Esophagus (tissue), 2 donors: Measurements from ENCODE around the gene SASH1. TPM values are rescaled to one million over a fixed set of nuclear protein-coding genes. Genes with fewer than 3 reads are reported as not detected.

Experiments used
- H3K27ac ChIP-seq, 2 donors: one replicate each; pipeline ENCODE4 v1.5.1; 2013; ENCODE audit warnings: low read depth in 2 of 2, mild to moderate bottlenecking in 2 of 2, inconsistent platforms in 1 of 2, low read length in 1 of 2, moderate library complexity in 1 of 2
- H3K27me3 ChIP-seq, 2 donors: one replicate each; pipeline ENCODE4 v1.6.1; 2013; ENCODE audit warnings: low read length in 2 of 2, control low read depth in 1 of 2, mild to moderate bottlenecking in 1 of 2; ENCODE audit not compliant: insufficient read depth in 2 of 2, control insufficient read depth in 1 of 2
- H3K36me3 ChIP-seq, 2 donors: one replicate each; pipeline ENCODE4 v1.6.1; 2013; ENCODE audit warnings: low read length in 1 of 2; ENCODE audit not compliant: control insufficient read depth in 2 of 2, insufficient read depth in 2 of 2
- H3K4me1 ChIP-seq, 2 donors: one replicate each; pipeline ENCODE4 v1.6.1; 2013; ENCODE audit warnings: low read length in 1 of 2; ENCODE audit not compliant: control insufficient read depth in 2 of 2, insufficient read depth in 2 of 2
- H3K4me3 ChIP-seq, 2 donors: one replicate each; pipeline ENCODE4 v1.5.1; 2013; ENCODE audit warnings: low read length in 2 of 2, mild to moderate bottlenecking in 2 of 2, low read depth in 1 of 2, moderate library complexity in 1 of 2
- H3K9me3 ChIP-seq, 2 donors: one replicate each; pipeline ENCODE4 v1.6.1; 2013; ENCODE audit warnings: mild to moderate bottlenecking in 2 of 2, low read depth in 1 of 2, low read length in 1 of 2, moderate library complexity in 1 of 2; ENCODE audit not compliant: control insufficient read depth in 2 of 2, insufficient read depth in 1 of 2
- WGBS, 2 donors: extraction: QIAGEN DNeasy Blood & Tissue Kit; methylation state at CpG; one replicate each; pipeline ENCODE4 v1.1.7; 2013; 5-methylcytosine and 5-hydroxymethylcytosine counted together
- polyA plus RNA-seq, 2 donors: library from polyadenylated mRNA; stranded (reverse); fragments of 200-250 nt; gene quantifications; one replicate each; pipeline ENCODE4 v1.2.3, GENCODE V29; 2013
- donor health status: healthy with polysubstance abuse.
- donor health status: Bipolar disorder and iron deficiency.

Gene SASH1
- polyA plus RNA-seq, 2 donors = 29.6 to 59.0 TPM

DNA sequence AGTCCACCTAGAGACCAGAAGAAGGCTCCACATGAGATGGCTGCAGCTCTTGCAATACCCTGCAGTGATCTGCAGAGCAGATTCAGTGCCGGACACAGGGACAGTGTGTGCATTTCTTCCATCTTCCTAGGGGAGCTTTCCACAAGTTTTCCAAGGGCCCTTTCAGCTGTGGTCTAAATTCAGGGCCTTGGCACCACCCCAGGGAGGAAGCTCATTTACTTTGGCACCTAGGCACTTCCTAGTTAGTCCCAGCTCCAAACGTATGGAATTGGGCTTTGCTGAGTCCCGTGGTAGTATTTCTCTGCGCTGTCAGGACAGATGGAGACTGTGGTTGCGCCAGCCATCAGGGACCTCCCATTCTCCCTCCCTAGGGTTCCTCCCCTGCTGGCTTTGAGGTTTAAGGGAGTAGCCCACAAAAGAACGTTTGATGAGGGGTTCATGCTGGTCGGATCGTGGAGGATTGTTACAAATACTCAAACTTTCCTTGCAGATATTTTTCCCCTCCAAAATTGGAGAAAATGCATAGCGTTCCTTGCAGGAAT lies 221.9 kb downstream of the SASH1 start:
- H3K4me1 ChIP-seq = no peaks in the 10 kb centered on the region
- no peak overlapping the region for H3K4me3 ChIP-seq
- H3K27me3 ChIP-seq = no peaks in the 10 kb centered on the region
- H3K36me3 ChIP-seq = no peaks in the 10 kb centered on the region
- H3K9me3 ChIP-seq = no peaks in the 10 kb centered on the region
- H3K27ac ChIP-seq = no peak overlapping the region
- 82 to 84% methylated on average over 9 of the region's 9 CpGs for WGBS, 2 donors

DNA sequence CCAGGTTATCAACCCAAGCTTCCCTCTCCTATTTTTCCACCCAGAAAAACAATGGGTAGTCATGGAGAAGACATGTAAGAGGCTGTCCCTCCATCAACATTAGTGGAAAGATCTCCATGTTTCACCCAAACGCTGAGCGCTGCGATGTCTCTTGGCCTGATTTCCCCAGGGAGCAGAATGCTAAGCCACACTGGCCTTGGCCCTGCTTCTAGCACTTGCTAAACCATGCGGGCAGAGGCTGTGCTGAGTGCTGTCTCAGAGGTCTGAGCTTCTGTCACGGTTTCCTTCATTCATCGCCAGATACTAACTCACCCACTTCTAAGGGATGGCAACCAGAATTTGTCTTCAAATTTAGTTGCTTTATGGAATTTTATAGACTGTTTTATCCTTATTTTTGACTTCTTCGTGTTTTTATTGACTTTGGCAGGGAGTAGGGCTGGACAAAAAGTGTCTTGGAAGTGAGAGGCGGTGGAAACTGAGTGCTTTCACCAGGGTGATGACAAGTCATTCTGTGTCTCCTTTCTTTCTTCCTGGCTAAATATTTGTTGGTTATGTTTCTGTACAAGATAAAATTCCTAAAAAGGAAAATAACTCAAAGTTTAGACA lies 222.8 kb downstream of the SASH1 start:
- Histone ChIP-seq H3K27ac (no peak overlapping the region), H3K9me3 (no peaks in the 10 kb centered on the region), H3K36me3 (no peaks in the 10 kb centered on the region), H3K27me3 (no peaks in the 10 kb centered on the region), H3K4me1 (no peaks in the 10 kb centered on the region), H3K4me3 (no peak overlapping the region)
- 84 to 86% methylated on average over 8 of the region's 8 CpGs for WGBS, 2 donors

DNA sequence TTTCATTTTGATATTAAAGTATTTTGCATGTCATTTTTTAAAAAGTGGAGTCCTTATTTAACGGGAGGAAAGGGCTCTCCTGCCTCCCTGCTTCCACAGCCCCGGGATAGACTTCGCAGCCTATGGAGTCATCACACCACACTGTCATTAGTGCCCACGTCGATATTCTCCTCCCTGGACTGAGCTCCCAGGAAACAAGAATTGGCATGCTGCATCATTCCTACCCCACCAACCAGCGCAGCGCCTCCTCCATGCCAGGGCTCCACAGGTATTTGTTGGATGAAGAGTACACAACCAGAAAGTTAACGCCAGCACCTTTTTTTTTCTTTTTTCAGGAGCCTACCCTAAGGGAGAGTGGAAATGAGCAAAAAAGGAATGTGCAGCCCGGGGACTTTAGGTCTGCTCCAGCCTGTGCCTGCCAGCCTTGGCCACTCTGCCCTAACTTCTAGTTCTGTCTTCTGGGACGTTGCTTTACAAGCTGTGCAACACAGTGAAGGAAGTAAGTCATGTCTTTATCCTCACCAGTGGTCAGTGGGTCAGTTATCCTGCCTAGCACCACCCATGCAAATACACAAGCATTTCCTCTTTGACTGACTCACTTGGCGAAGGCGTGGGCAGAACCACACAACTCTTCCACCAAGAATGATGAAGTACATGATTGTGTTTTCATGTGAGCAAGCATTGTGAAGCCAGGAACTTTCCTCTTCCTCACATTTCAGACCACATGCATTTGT lies 223.5 kb downstream of the SASH1 start:
- H3K36me3 ChIP-seq = no peaks in the 10 kb centered on the region
- WGBS, 2 donors = 65 to 75% methylated on average over 12 of the region's 12 CpGs
- no peaks in the 10 kb centered on the region for H3K9me3 ChIP-seq
- H3K27ac ChIP-seq = no peak overlapping the region
- H3K27me3 ChIP-seq = no peaks in the 10 kb centered on the region
- no peaks in the 10 kb centered on the region for H3K4me1 ChIP-seq
- H3K4me3 ChIP-seq = no peak overlapping the region

DNA sequence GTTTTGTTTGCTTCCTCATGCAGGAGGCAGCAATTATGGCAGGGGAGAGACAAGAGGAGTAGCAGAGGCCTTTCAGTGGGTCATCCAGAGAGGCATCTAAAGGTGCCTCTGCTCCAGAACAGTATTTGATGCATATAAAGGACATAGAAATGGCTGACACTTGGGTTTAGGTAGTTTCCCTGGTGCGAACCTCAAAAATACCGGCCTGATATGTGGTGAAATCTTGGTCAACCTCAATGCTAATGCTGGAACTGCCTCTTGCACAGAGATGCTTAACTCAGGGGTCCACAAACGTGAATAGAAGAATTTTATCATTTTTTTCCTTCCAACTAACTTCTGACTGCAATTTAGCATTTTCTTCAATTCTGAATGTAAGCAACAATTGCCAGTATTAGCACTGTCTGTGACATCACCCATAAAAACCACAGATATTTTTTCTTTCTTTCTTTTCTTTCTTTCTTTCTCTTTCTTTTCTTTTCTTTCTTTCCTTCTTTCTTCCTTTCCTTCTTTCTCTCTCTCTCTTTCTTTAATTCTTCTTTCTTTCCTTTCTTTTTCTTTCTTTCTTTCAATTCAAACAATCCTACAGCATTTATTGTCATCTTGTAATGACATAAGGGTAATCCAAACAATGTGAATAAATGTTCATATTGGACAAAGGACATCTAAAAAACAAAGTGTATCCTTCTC lies 224.2 kb downstream of the SASH1 start:
- H3K36me3 ChIP-seq = no peaks in the 10 kb centered on the region
- H3K4me1 ChIP-seq = no peaks in the 10 kb centered on the region
- H3K9me3 ChIP-seq = no peaks in the 10 kb centered on the region
- no peak overlapping the region for H3K27ac ChIP-seq
- 76 to 82% methylated on average over 3 of the region's 3 CpGs for WGBS, 2 donors
- H3K27me3 ChIP-seq = peaks cover 0 to 4% of the 10 kb centered on the region in 2 donors
- H3K4me3 ChIP-seq = no peak overlapping the region

DNA sequence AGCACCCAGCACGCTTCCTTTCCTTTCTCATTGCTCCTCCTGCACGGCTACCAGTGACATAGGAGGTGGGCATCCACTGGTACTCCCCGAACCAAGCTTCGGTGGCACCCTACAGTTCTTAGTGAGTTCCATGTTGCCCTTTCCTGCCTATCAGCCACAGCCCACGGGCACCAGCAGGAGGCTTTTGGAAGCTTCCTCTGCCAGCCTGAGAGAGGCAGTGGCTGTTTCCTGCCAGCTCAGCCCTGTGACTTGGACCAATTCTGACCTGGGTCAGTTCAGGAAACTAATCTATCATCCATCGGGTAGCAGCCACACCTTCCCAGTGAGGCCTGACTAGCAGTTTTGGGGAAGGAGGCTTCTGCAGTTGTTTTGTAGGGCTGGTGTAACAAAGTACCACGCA lies 227.8 kb downstream of the SASH1 start:
- 72 to 74% methylated on average over 7 of the region's 7 CpGs for WGBS, 2 donors
- Histone ChIP-seq H3K4me1 (no peaks in the 10 kb centered on the region), H3K4me3 (no peak overlapping the region), H3K27ac (no peak overlapping the region), H3K36me3 (peaks cover 0 to 2% of the 10 kb centered on the region in 2 donors), H3K9me3 (no peaks in the 10 kb centered on the region), H3K27me3 (peaks cover 0 to 4% of the 10 kb centered on the region in 2 donors)

DNA sequence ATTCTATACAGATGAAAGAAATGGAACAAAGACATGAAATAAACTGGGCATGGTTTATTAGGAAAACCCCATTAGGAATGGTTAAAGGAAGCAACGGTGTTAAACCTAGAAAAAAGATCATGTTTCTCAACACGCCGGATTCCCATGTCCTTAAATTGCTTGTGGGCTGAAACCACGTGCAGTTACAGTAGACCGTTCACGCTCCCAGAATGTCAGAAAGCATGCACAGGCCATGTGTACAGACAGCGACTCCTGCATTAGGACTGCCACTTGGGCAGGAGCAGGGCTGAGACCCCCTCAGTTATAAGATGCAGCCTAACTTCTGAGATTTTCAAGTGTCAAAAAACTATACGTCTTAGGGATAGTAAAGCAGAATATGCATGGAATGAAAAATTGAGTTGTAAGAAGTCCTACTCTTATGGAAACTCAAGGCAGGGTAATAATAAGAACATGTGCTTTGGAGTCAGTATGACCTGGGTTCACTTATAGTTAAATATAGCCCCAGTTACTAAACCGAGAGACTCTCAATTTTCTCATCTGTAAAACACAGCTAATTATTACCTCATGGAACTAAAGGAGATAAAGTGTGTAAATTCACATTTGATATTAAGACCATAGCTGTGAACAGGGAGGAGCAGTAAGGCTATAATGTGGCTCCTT lies 230.2 kb downstream of the SASH1 start:
- Histone ChIP-seq H3K4me1 (no peaks in the 10 kb centered on the region), H3K9me3 (no peaks in the 10 kb centered on the region), H3K36me3 (peaks cover 0 to 2% of the 10 kb centered on the region in 2 donors), H3K27me3 (peaks cover 0 to 4% of the 10 kb centered on the region in 2 donors), H3K4me3 (no peak overlapping the region), H3K27ac (no peak overlapping the region)
- 85 to 89% methylated on average over 9 of the region's 9 CpGs for WGBS, 2 donors

DNA sequence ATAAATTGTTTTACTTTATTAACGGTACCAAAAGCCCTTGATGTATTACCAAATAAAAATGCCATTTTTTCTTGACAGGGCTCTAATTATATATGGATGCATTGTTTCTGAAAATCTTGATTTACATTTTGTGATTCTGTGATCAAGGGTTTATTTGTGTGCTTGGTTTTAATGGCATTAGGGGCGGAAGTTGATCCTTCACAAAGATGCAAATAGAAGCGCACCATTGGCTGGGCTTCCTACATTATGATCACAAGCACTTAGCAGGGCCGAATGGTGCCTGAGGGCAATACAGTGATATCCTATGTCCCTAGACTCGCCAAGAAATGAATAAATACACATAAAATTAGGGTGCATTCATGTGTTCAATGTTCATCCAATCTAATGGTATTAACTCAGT lies 231.3 kb downstream of the SASH1 start:
- Histone ChIP-seq H3K27ac (no peak overlapping the region), H3K9me3 (no peaks in the 10 kb centered on the region), H3K27me3 (peaks cover 0 to 4% of the 10 kb centered on the region in 2 donors), H3K4me1 (no peaks in the 10 kb centered on the region), H3K4me3 (no peak overlapping the region), H3K36me3 (peaks cover 0 to 2% of the 10 kb centered on the region in 2 donors)
- WGBS, 2 donors = 82 to 84% methylated on average over 5 of the region's 5 CpGs

DNA sequence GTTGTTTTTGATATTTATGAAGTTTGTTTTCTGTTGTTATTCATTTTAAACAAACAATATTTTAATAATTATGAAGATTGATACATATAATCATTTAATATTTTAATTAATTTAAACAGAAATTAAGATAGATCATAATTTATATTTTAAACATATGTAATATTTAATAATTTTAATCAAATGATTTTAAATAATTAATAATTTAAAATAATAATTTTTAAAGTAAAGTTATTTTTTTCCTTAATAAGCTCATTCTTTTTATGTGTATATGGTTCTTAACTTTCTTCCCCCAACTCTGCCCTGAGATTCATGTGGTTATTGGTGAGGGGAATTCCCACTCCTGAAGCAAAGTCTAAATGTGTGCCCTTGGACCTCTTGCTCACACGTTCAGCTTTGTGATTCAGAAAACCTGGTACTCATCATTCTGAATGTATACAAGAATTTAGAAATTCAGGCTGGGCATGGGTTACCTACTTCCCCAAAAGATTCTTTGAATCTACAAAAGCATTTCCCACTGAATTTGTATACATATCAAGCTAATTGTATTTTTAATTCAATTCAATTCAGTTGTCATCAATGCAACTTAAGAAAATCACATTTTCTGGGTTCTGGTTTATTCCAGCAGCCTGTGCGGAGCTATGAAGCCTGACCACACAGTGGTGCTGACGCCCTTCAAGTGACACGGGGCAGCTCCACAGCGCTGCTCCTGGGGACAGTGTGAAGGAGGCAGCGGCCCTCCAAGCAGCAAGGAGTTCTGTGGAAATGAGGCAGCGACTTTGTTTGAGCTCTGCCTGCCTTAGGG lies 235.2 kb downstream of the SASH1 start:
- H3K4me3 ChIP-seq = no peak overlapping the region
- no peak overlapping the region for H3K27ac ChIP-seq
- 9 to 10% methylated on average over 7 of the region's 7 CpGs for WGBS, 2 donors
- H3K36me3 ChIP-seq = no peaks in the 10 kb centered on the region
- peaks cover 0 to 2% of the 10 kb centered on the region in 2 donors for H3K9me3 ChIP-seq
- H3K4me1 ChIP-seq = no peaks in the 10 kb centered on the region
- no peaks in the 10 kb centered on the region for H3K27me3 ChIP-seq

DNA sequence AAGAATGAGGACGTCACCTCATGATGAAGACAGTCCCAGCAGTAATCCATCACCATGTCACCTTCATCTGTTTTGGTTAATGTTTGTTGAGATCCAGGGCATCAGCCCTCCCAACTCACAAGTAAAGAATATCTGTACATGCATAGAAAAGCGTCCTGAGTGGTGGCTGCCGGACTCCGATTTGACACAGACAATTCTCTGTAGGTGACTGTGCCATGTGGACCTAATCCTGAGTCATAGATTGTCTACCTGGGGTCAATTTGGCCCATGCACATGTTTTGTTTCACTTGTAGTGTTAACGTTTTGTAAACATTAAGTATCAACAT lies 235.8 kb downstream of the SASH1 start:
- no peaks in the 10 kb centered on the region for H3K27me3 ChIP-seq
- no peak overlapping the region for H3K4me3 ChIP-seq
- no peak overlapping the region for H3K27ac ChIP-seq
- no peaks in the 10 kb centered on the region for H3K36me3 ChIP-seq
- H3K4me1 ChIP-seq = no peaks in the 10 kb centered on the region
- H3K9me3 ChIP-seq = peaks cover 0 to 2% of the 10 kb centered on the region in 2 donors
- WGBS, 2 donors = 66 to 69% methylated on average over 5 of the region's 5 CpGs
